Measurements from ENCODE around the gene ZNF77.
"Not testable (repeated sequence)": the region's sequence is repeated elsewhere in the genome, so short reads cannot be mapped to it uniquely, and the experiment has no call there.

The ZNF77 gene

GRCh38 chr19:2944775-2945574 is at the start of gene ZNF77:
Gene ZNF77 (minus strand): TSS chr19:2944971. CDS start chr19:2944840, 131 bp downstream.
- peak; percentile 97 for DNase-seq

DNA sequence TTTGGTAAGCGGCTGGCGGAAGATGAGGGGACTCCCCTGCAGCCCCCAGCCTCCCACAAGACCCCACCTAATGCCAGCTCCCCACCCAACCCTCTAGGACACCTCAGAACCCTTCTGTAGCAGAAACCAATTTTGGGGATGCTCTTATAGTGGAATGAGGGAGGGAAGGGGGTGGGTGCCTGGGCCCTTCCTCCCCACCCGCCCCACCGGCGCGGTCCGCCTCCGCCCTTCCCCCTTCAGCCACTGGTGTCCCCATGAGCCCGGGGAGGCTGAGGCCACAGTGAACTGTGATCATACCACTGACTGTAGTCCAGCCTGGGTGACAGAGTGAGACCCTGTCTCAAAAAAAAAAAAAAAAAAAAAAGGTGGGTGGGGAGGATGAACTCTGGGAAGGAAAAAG is 48.8 kb upstream of the ZNF77 start:
- DNase-seq = no peak

- DNase-seq = no peak
These were observed 48.2 kb upstream of the ZNF77 start for GRCh38 chr19:2992958-2993357.

GRCh38 chr19:2992333-2992732 is 47.6 kb upstream of the ZNF77 start:
- DNase-seq = not testable (repeated sequence)

DNA sequence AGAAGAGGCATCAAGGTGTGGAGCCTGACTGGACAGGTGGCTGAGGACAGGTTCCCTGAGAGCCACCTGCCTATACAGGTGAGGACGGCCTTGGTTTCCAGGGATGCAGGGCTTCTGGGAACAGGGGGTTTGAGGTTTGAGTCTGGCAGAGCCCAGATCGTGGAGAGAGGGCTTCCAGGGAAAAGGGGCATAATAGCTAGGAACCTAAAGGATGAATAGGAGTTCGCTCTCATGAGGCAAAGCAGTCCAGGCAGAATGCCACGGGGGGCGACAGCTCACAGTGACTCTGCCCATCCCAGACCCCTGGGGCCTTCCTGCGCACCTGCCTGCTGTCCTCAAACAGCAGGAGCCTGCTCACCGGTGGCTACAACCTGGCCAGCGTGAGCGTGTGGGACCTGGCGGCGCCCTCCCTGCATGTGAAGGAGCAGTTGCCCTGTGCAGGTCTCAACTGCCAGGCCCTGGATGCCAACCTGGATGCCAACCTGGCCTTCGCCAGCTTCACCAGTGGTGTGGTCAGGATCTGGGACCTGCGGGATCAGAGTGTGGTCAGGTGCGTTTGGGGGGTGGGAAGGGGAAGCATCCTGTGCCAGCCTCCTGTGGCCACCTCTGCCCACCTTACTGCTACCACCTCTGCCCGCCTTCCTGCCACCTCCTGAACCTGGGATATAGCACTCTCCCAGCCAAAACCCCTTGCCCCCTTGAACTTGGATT is 44.6 kb upstream of the ZNF77 start:
- no peak for DNase-seq

- no peak for DNase-seq
These were observed 43.8 kb upstream of the ZNF77 start for GRCh38 chr19:2988568-2988967.

GRCh38 chr19:2987797-2988196 is 43.0 kb upstream of the ZNF77 start:
- no peak for DNase-seq

- no peak for DNase-seq
These were observed 42.3 kb upstream of the ZNF77 start for GRCh38 chr19:2986951-2987524.

DNA sequence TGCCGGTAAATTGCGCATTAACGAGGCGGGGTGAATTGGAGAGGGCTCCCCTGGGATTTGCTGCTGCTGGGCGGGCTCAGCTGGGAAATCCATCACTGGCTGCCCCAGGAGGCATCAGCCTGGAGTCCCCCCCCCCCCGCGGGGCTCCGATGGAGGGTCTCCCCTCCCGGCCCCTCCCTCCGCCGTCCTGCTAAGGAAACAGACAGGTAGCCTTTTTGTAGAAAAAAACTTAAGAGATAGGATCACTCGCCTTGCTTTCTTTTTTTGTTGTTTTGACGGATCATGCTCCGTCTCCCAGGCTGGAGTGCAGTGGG is 39.4 kb upstream of the ZNF77 start:
- no peak for DNase-seq

GRCh38 chr19:2983351-2984214 is 38.8 kb upstream of the ZNF77 start:
- peak; percentile 63 for DNase-seq

- DNase-seq = peak; percentile 75
These were observed 38.2 kb upstream of the ZNF77 start for GRCh38 chr19:2982983-2983350.

- DNase-seq = no peak
These were observed 37.8 kb upstream of the ZNF77 start for GRCh38 chr19:2982561-2982960.

- DNase-seq = no peak
These were observed 37.1 kb upstream of the ZNF77 start for GRCh38 chr19:2981898-2982297.

DNA sequence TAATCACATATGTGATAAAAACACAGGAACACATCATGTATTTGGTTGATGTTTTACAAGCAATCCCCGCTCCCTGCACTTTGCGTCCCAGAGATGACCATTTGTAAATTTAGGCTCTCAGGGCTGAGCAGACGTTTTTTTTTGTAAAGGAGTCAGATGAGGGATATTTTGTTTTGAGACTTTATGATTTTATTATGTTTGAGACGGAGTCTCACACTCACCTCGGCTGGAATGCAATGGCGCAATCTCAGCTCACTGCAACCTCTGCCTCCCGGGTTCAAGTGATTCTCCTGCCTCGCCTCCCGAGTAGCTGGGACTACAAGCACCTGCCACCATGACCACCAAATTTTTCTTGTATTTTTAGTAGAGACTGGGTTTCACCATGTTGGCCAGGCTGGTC is 34.0 kb upstream of the ZNF77 start:
- no peak for DNase-seq

- no peak for DNase-seq
These were observed 33.5 kb upstream of the ZNF77 start for GRCh38 chr19:2978166-2978767.

DNA sequence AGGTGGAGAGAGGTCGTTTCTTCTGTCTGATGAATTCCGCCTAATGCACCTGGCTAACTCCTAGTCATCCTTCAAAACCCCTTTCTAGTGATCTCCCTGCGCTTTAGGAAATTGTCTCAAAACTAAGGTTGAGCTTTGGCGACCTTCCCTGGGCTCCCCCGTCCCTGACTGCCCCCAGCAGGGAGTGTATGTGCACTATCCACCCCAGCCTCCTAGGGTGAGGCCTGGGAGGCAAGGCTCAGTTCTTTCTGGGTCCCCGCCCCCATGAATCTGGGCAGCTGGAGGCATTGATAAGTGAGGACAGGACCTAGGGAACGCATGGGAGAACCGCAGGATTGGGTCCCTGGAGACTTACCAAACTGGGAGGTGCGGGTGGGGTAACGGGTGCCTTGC is 33.0 kb upstream of the ZNF77 start:
- no peak for DNase-seq

- peak; percentile 92 for DNase-seq
These were observed 32.4 kb upstream of the ZNF77 start, which contains the start of gene TLE6 for GRCh38 chr19:2977001-2977745. Gene TLE6 (plus strand): TSS chr19:2977564. CDS start chr19:2978234, 670 bp downstream.

DNA sequence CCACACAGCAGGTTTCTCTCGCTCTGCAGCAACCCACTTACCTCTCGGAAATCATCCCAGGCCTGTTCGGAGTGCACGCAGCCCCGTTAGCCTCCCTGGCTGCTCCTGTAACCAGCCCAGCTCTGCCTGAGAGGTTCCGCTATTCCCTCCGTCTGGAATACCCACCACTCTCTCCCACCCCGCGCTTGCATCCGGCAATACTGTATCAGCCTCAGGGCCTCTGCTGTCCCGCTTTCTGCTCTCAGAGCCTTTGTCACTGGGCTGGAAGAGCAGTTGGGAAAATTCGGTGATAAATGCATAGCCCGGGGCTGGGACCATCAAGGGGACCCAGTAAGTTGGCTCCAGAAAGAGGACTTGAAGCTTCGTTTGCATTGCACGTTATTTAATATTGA is 31.8 kb upstream of the ZNF77 start:
- DNase-seq = no peak

DNA sequence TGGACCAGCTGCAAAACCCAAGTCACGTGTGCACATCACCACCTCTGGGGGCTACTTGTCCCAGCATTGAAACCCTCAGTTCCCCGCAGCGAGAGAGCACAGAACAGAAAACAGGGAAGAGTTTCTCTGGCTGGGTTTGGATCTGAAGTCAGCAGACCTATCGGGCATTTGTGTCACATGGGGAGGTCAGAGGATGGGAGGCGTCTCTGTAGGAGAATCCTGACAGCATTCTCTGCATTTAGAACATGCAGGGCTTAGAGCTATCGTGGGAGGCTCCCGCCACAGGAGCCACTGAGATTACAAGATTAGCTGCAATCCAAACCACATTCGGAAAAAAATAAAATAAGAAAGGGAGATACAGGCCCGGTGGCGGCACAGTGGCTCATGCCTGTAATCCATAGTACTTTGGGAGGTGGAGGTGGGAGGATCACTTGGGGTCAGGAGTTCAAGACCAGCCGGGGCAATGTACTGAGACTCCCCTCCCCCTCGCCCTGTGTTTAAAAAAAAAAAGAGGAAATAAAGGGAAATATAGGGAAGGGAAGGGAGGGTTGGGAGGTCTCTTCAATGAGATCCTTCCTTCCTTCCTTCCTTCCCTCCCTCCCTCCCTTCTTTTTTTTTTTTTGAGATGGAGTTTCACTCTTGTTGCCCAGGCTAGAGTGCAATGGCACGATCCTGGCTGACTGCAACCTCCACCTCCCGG is 29.7 kb upstream of the ZNF77 start:
- DNase-seq = peak; percentile 14

GRCh38 chr19:2973229-2973628 is 28.5 kb upstream of the ZNF77 start:
- no peak for DNase-seq

DNA sequence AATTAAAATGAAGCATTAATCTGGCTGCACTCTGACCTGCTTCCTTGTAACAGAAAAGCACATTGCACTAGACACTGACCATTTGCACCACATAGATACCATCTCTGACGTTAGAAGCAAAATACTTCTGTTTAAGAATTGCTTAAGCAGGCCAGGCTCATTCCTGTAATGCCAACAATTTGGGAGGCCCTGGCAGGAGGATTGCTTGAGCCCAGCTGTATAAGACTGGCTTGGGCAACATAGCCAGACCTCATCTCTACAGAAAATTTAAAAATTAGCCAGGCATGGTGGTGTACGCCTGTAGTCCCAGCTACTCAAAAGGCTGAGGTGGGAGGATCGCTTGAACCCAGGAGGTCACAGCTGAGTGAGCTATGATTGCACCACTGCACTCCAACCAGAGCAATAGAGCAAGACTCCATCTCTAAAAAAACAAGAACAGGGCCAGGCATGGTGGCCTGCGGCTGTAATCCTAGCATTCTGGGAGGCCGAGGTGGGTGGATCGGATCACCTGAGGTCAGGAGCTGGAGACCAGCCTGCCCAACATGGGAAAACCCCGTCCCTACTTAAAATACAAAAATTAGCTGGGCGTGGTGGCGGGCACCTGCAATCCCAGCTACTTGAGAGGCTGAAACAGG is 25.5 kb upstream of the ZNF77 start:
- DNase-seq = peak; percentile 41

Data from NCI-H226 (cell line).